ENCODE results near the gene DOCK1.

The DOCK1 gene

DNA sequence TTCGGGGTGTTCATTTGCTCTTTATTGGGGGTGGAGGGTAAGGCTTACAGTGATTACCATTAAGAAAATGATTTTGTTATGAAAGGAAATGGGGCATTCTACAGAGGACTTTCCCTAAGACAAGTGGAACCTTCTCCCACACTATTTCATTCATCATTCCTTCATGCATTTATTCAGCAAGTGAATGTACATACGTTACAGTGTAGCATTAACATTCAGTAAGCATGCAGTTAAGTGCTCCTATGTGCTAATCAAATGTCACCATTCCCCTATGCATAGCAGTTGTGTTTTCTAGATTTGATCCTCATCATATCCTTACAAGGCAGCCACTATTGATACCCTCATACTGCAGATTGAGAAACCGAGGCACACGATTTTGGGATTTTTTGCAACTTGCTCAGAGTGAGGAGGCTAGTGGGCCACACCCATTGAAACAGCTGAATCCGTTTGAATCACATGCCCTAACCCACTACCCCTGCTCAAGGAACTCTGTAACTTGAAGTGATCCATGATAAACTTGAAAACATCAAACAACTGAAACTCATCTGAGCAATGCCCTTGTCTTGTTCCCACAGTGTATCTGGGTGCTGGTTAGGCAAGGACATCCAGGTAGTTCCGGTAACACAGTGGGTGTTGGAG lies 274.5 kb downstream of the DOCK1 start:
- no peak for DNase-seq (ENCODE audit: low spot score)

DNA sequence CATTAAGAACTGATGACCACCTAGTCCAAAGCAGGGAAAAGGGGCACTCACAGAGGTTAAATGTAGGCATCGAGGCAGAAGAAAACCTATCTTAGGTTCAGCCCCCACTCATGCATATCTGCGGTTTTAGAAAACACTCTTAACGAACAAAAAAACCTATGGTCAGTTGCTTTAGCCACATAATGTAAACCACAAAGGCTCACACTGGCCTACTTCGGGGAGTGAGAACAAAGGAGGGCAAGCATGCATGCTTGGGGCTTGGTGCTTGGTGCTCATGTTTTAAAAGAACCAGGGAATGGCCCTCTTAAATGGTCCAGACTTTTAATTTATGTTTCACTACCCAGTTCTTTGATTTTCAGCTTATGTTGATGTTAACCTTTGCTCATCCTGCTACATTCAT lies 276.9 kb downstream of the DOCK1 start:
- no peak for DNase-seq (ENCODE audit: low spot score)

DNA sequence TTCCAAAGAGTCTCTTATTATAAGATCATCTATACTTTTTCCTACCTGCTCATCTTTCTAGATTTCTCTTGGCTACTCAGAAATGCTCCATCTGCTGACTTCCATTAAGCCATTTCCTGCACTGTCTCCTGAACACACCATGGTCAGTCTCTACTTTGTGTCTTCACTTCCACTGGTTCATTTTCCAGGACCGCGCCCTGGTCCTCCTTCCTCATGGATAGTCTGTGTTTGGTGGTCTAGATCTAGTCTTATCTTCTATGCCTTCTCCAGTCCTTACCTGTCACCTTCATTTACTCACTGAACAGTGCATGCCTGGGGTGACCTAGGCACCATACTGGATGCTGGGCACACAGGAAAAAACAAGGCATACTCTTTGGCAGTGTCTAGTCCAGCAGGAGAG lies 279.4 kb downstream of the DOCK1 start:
- DNase-seq (ENCODE audit: low spot score), result no peak

GRCh38 chr10:127186813-127187212 lies 281.6 kb downstream of the DOCK1 start:
- DNase-seq (ENCODE audit: low spot score), result no peak

GRCh38 chr10:127189226-127189625 lies 284.0 kb downstream of the DOCK1 start:
- no peak for DNase-seq (ENCODE audit: low spot score)

DNA sequence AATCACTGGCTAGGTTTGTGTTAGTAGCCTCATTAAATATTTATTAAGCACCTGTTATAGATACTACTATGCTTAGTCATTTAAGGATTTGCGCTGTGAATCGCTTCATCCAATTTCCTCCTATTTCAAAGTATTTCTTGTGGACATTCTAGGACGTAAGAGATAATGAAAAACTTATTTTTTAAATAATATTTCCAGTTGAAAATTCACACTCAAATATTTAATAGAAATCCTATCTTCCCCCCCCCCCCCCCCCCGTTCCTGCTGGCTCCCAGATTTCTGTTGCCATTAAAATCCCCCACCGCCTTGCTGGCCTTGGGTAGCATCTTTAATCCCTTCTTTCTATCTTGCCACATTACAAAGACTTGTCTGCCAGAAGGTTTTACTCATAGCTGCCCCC lies 285.2 kb downstream of the DOCK1 start:
- no peak for DNase-seq (ENCODE audit: low spot score)

- DNase-seq (ENCODE audit: low spot score), result peak; percentile 64
Measured at GRCh38 chr10:127193125-127193524, 287.9 kb downstream of the DOCK1 start.

- DNase-seq (ENCODE audit: low spot score), result peak; percentile 8
Measured at GRCh38 chr10:127194111-127194510, 288.9 kb downstream of the DOCK1 start.

DNA sequence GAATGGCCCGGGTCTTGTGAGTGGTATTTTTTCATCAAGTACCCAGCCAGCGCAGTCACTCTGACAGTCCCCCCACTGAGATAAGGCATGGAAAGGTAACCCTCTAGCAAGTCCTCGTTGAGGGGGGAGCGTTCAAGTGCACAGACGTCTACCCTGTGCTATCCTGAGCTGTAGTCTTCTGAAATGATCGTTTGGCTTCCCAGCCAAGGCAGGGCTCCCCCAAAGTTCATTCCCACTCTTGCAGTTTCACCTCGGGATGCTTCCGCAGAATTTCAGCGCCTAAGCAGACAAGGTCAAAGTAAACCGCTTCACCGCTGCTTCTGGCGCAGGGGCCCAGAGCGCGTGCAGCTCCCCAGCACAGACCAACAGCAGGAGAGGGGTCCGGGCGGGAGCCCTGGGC lies 289.4 kb downstream of the DOCK1 start:
- no peak for DNase-seq (ENCODE audit: low spot score)

GRCh38 chr10:127195041-127195506 lies 289.8 kb downstream of the DOCK1 start:
- peak; percentile 4 for DNase-seq (ENCODE audit: low spot score)

- DNase-seq (ENCODE audit: low spot score), result peak; percentile 2
Measured at GRCh38 chr10:127195571-127196281, 290.5 kb downstream of the DOCK1 start.

DNA sequence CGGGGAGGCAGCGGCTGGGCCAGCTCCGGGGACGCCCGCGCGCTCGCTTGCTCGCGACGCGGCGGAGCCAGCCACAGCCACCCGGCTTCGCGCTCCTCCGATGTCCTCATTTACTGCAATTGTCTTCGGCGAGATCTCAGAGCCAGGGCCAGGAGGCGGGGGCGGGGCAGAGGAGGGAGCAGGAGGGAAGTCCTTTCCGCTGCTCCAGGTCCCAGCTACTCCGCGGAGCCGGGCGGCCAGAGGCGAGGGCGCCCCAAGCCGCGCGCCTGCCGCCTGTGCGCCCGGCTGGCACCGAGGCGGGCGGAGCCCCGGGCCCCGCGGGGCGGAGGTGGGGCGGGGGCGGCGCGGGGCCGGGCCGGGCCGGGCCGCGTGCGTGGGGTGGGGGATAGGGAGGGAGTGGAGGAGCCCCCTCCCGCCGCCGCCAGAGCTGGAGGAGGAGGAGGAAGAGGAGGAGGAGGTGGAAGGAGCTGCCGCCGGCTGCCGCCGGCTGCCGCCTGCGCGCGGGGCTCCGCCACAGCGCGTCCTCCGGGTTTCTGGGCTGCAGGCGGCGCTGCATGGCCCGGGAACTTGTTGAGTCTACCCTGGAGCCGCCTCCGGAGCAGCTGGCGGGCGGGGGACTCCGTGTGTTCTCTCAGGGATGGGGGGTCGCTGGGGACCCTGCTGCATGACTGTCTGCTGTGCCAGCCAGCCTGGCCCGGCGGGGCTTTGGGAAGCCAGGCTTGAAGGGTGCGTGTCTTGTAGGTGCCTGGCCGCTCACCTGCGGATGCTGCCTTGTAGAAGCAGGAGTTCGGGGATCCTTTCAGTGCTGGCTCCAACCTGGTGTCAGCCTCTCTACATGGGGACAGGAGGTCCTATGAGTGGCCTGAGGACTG lies 291.3 kb downstream of the DOCK1 start, which contains the start of gene INSYN2A:
TSS of gene INSYN2A (minus strand) at position 310 of the 872 bp plus-strand sequence. CDS start 20,196 bp downstream, outside the sequence.
- DNase-seq (ENCODE audit: low spot score), result peak; percentile 60

- no peak for DNase-seq (ENCODE audit: low spot score)
Measured at GRCh38 chr10:127197154-127197432, 291.9 kb downstream of the DOCK1 start.

DNA sequence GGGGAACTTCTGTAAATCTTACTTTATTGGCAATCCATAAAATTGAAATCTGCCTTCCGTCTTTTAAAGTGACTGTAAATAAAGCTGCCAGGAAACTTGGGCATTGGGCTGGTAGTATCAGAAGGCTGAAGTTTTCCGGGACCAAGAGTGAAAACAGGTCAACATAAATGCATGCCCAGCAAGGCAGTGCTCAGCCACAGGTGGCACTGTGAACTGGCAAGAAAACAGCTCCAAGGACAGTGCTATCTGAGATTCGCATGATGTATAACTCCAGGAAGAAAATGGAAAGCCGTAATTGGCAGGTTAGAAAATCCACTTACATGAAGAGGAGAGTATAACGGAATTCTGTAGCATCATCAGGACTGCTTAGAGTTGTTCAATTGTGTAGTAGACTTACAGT lies 293.1 kb downstream of the DOCK1 start:
- no peak for DNase-seq (ENCODE audit: low spot score)

DNA sequence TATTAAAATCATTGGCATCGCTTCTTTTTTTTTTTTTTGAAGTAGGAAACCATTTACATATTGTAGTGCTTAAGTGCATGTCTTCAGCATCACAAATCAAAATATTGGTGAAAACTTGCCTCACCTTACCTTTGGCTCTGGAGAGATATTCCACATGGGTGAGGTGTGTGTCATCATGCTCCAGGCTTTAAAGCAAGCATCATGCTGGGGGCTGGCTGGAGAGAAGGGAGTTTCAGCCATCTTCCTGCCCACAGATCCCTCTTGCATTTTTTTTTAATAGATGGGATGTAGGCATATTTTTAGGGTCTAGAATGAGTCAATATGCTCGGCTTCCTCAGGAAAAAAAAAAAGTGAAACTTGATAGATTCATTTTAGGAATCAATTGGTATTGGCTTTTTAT lies 293.5 kb downstream of the DOCK1 start:
- no peak for DNase-seq (ENCODE audit: low spot score)

DNA sequence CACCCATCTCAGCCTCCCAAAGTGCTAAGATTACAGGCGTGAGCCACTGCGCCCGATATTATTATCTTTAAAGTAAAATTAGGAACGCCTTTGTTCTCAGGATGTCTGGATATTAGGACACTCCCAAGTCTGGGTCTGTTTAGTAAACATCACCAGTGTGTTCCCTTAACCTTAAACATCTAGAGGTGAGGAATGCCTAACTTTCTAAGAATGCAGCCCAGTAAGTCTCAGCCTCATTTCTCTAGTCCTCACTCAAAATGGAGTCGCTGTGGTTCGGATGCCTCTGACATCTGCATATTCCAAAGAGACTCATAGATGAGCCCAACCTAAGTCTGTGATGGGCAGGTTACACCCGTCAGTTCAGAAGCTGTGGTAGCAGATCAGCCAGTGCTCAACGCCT lies 295.4 kb downstream of the DOCK1 start:
- no peak for DNase-seq (ENCODE audit: low spot score)

GRCh38 chr10:127203067-127203466 lies 297.8 kb downstream of the DOCK1 start:
- DNase-seq (ENCODE audit: low spot score), result no peak

GRCh38 chr10:127207081-127207480 lies 301.9 kb downstream of the DOCK1 start:
- no peak for DNase-seq (ENCODE audit: low spot score)

DNA sequence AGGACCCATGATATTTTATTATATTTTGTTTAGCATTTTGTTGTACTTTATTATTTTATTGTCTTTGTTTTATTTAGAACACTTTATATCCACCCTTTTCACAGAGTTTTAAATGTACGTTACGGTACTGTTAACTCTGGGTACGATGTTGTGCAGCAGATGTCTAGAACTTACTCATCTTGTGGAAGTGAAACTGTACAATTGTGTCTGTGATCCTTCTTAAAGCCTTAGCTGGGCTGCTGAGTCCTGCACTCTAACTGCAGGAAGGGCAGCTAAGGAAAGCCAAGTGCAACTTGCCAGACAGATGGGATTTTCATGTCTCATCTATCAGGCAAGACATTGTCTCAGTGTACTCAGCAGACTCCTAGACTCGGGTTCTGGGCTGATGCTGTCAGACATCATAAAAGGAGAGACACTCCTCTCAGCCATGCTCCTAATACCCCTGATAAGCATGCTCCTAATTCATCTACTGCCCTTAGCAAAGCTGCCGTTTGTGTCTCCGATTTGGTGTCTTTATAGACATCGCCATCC lies 305.8 kb downstream of the DOCK1 start:
- no peak for DNase-seq (ENCODE audit: low spot score)

- DNase-seq (ENCODE audit: low spot score), result no peak
Measured at GRCh38 chr10:127215866-127216265, 310.6 kb downstream of the DOCK1 start.

- DNase-seq (ENCODE audit: low spot score), result no peak
Measured at GRCh38 chr10:127216274-127216673, 311.0 kb downstream of the DOCK1 start.

GRCh38 chr10:127216786-127217185 lies 311.6 kb downstream of the DOCK1 start:
- no peak for DNase-seq (ENCODE audit: low spot score)

DNA sequence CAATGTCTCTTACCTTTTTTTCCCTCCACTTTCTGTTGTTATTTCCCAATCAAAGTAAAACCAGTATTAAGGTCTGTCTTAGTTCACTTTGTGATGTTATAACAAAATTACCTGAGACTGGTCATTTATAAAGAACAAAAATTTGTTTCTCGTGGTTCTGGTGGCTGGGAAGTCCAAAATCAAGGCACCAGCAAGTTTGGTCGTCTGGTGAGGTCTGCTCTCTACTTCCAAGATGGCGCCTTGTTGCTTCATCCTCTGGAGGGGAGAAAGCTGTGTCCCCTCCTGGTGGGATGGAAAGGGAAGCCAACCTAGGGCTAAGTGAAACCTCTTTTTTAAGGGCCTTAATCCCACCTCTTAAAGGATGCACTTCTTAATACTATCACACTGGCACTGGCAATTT lies 313.4 kb downstream of the DOCK1 start:
- no peak for DNase-seq (ENCODE audit: low spot score)

All from kidney tubule cell (primary cell).